GM12801 (cell line): Measurements from ENCODE around the gene TNFRSF14.

Experiments
- CTCF ChIP-seq: IDR thresholded peaks from one replicate; pipeline ENCODE4 v1.5.1; 2011; ENCODE audit warnings: control low read depth; ENCODE audit not compliant: insufficient read length; ENCODE audit errors: extremely low read depth

The TNFRSF14 gene

DNA sequence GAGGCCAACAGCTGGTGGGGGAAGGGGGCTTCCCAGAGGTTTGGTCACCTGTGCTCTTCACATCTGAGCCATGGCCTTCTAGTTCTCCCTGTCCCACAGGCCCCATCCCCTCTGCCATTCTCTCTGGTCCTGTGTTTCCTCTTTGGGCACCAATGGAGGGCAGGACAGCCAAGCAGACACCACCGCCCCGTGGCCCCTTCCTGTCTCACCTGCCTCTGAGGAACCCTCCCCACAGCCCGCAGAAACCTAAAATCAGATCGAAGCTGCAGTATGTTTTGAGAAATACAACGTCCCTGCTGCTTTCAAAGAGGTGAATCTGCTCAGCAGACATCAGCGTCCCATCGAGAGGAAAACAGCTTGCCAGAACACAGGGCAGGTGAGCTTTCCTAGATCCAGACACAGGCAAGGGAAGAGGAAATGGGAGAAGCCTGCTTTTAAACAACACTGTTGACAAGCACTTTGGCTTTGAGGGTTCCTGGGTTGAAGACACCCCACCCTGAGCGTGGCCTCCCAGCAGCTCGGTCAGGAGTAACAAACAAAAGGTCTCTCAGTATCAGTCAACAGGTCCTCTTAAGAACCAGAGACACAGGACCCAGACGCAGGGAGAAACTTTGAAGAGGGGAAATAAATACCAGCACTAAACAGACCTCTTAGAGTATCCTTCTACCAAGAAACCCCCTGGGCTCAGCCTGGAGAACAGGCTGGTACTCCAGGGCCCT is 32.1 kb upstream of the TNFRSF14 start:
- no peak for TF ChIP-seq CTCF

GRCh38 chr1:2525572-2525919 is 30.6 kb upstream of the TNFRSF14 start:
- no peak for TF ChIP-seq CTCF

GRCh38 chr1:2525920-2526823 is 30.0 kb upstream of the TNFRSF14 start, which contains the start of gene PANK4:
Gene PANK4, minus strand, starts transcription at chr1:2526596. Its CDS starts 9 bp downstream, at chr1:2526587.
- no peak for TF ChIP-seq CTCF

GRCh38 chr1:2526824-2527555 is 29.2 kb upstream of the TNFRSF14 start:
- no peak for TF ChIP-seq CTCF

- no peak for TF ChIP-seq CTCF
Measured at GRCh38 chr1:2527556-2527860, 28.7 kb upstream of the TNFRSF14 start.

- TF ChIP-seq CTCF = no peak
Measured at GRCh38 chr1:2528016-2528415, 28.2 kb upstream of the TNFRSF14 start.

DNA sequence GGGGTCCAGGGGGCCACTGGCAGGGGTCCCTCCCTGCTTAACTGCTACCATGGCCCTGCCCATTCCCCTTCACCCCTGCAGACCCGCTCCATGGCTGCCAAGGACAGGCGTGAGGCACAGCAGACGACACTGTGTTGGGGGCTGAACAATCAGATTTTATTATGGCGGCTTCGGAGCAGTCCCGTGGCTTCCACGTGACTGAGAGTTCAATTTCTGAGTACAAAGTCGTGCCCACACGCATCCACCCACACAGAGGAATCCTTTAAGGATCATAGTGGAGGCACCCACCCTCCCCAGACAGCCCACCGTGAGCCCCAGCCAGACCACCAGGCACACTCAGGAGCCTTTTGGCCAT is 27.6 kb upstream of the TNFRSF14 start:
- TF ChIP-seq CTCF = no peak
